PFSK-1 (cell line): Measurements from ENCODE around the gene HOXA13.

Experiments used
- FOXP2 ChIP-seq: optimal IDR thresholded peaks from 2 replicates; pipeline ENCODE3; 2011; ENCODE audit warnings: borderline replicate concordance, control low read depth, inconsistent platforms; ENCODE audit not compliant: insufficient read depth; ENCODE audit errors: extremely low read length, extremely low read depth
- POLR2AphosphoS5 ChIP-seq: IDR thresholded peaks from 2 replicates; pipeline ENCODE4 v1.6.1; 2012; ENCODE audit warnings: low read depth, mild to moderate bottlenecking, control low read depth, low read length, moderate library complexity
- SIN3A ChIP-seq: IDR thresholded peaks from 2 replicates; pipeline ENCODE4 v1.6.1; 2012; ENCODE audit warnings: mild to moderate bottlenecking, low read length, moderate library complexity, borderline replicate concordance; ENCODE audit not compliant: insufficient read depth
- TAF1 ChIP-seq: IDR thresholded peaks from 2 replicates; pipeline ENCODE4 v1.6.1; 2012; ENCODE audit warnings: low read length, control low read depth, borderline replicate concordance; ENCODE audit not compliant: insufficient read depth
- TF ChIP-seq, protein P1 (sequence below), 2 experiments: IDR thresholded peaks; 2 replicates each; pipeline versions ENCODE4 v1.6.1 to v1.8.0; 2011 to 2012; ENCODE audit warnings: low read depth in 2 of 2, low read length in 2 of 2, control low read depth in 1 of 2, inconsistent platforms in 1 of 2, mild to moderate bottlenecking in 1 of 2, moderate library complexity in 1 of 2; ENCODE audit not compliant: insufficient read depth in 1 of 2

HOXA13 gene

DNA sequence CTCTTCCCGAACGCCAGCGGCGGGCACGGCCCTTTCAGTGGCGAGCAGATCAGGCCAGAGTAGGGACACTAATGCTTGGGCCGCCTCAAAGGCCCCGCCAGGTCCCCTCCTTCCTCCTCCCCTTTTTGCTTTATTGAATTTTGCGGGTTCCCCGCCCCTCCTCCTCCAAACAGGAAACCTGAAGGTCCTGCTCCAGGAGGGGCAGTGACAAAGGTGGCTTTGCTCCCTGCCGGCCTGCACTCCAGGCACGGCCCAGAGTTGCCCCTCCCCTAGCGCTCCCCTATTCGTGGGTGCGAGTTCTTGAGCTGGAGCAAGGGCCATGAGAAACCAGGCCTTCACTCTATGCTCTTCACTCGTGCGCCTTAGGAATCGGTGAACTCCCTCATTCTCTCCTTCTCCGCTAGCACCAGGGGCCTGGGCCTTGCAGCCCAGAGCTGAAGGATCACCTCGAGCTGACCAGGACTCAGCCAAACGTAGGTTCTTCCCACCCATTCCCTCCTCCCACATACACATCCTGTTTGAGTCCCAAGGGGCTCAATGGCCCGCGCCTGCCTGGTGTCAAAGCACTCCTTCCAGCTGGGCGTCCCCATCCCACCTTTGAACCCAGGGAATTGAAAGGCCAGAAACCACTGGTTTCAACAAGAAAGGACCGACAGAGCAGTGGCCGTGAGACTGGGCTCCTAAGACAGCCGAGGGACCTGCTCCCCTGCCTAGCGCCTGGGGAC is 51.7 kb downstream of the HOXA13 start:
- TF ChIP-seq TAF1 (no peak), POLR2AphosphoS5 (no peak), SIN3A (no peak), FOXP2 (no peak)
- TF ChIP-seq, protein P1, sequence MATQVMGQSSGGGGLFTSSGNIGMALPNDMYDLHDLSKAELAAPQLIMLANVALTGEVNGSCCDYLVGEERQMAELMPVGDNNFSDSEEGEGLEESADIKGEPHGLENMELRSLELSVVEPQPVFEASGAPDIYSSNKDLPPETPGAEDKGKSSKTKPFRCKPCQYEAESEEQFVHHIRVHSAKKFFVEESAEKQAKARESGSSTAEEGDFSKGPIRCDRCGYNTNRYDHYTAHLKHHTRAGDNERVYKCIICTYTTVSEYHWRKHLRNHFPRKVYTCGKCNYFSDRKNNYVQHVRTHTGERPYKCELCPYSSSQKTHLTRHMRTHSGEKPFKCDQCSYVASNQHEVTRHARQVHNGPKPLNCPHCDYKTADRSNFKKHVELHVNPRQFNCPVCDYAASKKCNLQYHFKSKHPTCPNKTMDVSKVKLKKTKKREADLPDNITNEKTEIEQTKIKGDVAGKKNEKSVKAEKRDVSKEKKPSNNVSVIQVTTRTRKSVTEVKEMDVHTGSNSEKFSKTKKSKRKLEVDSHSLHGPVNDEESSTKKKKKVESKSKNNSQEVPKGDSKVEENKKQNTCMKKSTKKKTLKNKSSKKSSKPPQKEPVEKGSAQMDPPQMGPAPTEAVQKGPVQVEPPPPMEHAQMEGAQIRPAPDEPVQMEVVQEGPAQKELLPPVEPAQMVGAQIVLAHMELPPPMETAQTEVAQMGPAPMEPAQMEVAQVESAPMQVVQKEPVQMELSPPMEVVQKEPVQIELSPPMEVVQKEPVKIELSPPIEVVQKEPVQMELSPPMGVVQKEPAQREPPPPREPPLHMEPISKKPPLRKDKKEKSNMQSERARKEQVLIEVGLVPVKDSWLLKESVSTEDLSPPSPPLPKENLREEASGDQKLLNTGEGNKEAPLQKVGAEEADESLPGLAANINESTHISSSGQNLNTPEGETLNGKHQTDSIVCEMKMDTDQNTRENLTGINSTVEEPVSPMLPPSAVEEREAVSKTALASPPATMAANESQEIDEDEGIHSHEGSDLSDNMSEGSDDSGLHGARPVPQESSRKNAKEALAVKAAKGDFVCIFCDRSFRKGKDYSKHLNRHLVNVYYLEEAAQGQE (IDR thresholded peaks at IDR 0.05; ENCODE audit: insufficient read depth in 1 of 2, low read depth in 2 of 2, low read length in 2 of 2), result no peak

GRCh38 chr7:27147199-27148030 is 52.5 kb downstream of the HOXA13 start, which contains the start of gene HOXA6:
TSS of gene HOXA6 (minus strand) at chr7:27147774. CDS start at chr7:27147749, 25 bp downstream.
- TF ChIP-seq POLR2AphosphoS5 (no peak), FOXP2 (no peak), SIN3A (no peak), TAF1 (no peak)
- TF ChIP-seq, protein P1 (IDR thresholded peaks at IDR 0.05; ENCODE audit: insufficient read depth in 1 of 2, low read depth in 2 of 2, low read length in 2 of 2), result no peak

DNA sequence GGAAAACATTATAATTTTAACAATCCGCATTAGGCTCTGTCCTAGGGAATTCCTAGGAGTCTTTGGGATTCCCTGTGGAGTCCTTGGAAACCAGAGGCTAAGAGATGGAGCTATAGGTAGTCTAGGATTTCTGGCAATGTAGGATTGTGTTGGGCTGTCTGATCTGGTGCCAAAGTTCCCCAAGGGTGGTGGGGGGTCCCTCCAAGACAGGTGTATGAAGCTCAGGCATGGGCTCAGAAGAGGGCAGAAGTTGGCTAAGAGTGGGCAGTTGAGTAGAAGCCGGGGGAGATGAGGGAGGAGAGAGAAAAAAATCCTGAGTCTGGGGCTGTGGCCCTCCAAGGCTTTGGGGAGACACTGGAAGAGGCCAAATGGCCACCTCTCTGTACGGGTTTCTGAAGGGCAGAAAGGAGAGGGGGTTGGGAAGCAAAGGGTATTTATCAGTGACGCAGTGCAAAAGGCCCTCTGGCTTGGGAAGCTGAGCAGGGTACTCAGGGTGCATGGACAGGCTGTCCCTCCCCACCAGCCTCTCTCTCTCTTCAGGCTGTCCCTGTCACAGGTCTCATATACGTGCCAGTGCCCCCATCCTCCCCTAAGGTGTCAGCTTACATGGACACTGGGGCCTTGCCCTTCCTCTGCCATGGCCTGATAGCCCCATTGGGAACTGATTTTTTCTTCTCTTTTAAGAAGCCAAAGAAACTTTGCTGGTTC is 53.2 kb downstream of the HOXA13 start:
- TF ChIP-seq SIN3A, result no peak
- TF ChIP-seq TAF1, result no peak
- TF ChIP-seq FOXP2, result no peak
- TF ChIP-seq POLR2AphosphoS5, result no peak
- TF ChIP-seq, protein P1 (IDR thresholded peaks at IDR 0.05; ENCODE audit: insufficient read depth in 1 of 2, low read depth in 2 of 2, low read length in 2 of 2), result no peak

GRCh38 chr7:27145914-27146412 is 53.9 kb downstream of the HOXA13 start:
- no peak for TF ChIP-seq SIN3A
- no peak for TF ChIP-seq FOXP2
- no peak for TF ChIP-seq TAF1
- TF ChIP-seq, protein P1 (IDR thresholded peaks at IDR 0.05; ENCODE audit: insufficient read depth in 1 of 2, low read depth in 2 of 2, low read length in 2 of 2), result no peak
- TF ChIP-seq POLR2AphosphoS5, result no peak
